Fibroblast of villous mesenchyme (primary cell): ENCODE results near the gene DGKI. TPM values are rescaled to one million over a fixed set of nuclear protein-coding genes. Genes with fewer than 3 reads are reported as not detected.
A peak's percentile ranks its signal among the peaks of the same experiment; 100 is the strongest.

ENCODE experiments used
- DNase-seq: peaks from one replicate; pipeline ENCODE4 v3.0.0-alpha.2; 2010; ENCODE audit warnings: low read depth
- H3K4me3 ChIP-seq: 2 replicates; pipeline ENCODE4 v1.5.1; 2011; ENCODE audit warnings: low read depth, mild to moderate bottlenecking, low read length
- CTCF ChIP-seq: IDR thresholded peaks from 2 replicates; pipeline ENCODE4 v1.5.1; 2012; ENCODE audit warnings: low read depth, mild to moderate bottlenecking, low read length; ENCODE audit not compliant: insufficient read depth
- total RNA-seq: library from RNA; depleted of rRNA; stranded (reverse); fragments of >200 nt; gene quantifications from 2 replicates; pipeline ENCODE4 v1.2.3, GENCODE V29; 2012

Gene DGKI
- total RNA-seq, 1 donor, result 3.5 TPM

- TF ChIP-seq CTCF, result no peak
- no peak overlapping the region for H3K4me3 ChIP-seq
- peak; percentile 7 for DNase-seq
Measured at GRCh38 chr7:137789215-137789882, 57.4 kb downstream of the DGKI start.

- TF ChIP-seq CTCF, result no peak
- H3K4me3 ChIP-seq, result no peak overlapping the region
- DNase-seq, result no peak
Measured at GRCh38 chr7:137787301-137787976, 59.3 kb downstream of the DGKI start.

GRCh38 chr7:137778511-137778910, 68.3 kb downstream of the DGKI start:
- no peak overlapping the region for H3K4me3 ChIP-seq
- no peak for DNase-seq
- TF ChIP-seq CTCF, result no peak

GRCh38 chr7:137774793-137775201, 72.0 kb downstream of the DGKI start:
- no peak overlapping the region for H3K4me3 ChIP-seq
- DNase-seq, result no peak
- TF ChIP-seq CTCF, result no peak

GRCh38 chr7:137772748-137773147, 74.0 kb downstream of the DGKI start:
- no peak for TF ChIP-seq CTCF
- no peak overlapping the region for H3K4me3 ChIP-seq
- DNase-seq, result peak; percentile 74

- no peak overlapping the region for H3K4me3 ChIP-seq
- TF ChIP-seq CTCF, result no peak
- peak; percentile 24 for DNase-seq
Measured at GRCh38 chr7:137772316-137772715, 74.5 kb downstream of the DGKI start.

- DNase-seq, result peak; percentile 59
- H3K4me3 ChIP-seq, result no peak overlapping the region
- TF ChIP-seq CTCF, result no peak
Measured at GRCh38 chr7:137771679-137772078, 75.1 kb downstream of the DGKI start.
